H1 (cell line): Measurements from ENCODE around the gene SLC16A11. TPM values are rescaled to one million over a fixed set of nuclear protein-coding genes. Genes with fewer than 3 reads are reported as not detected.

Experiments
- CTCF ChIA-PET: fragments of 300-600 bp; sonication (Branson Sonifier 250); formaldehyde crosslinking; loops from one replicate; lab custom pipeline; 2021; ENCODE audit not compliant: partially characterized antibody; lab: Charles Lee
- POLR2A ChIA-PET: fragments of 300-600 bp; sonication (Branson Sonifier 250); formaldehyde crosslinking; loops from one replicate; lab custom pipeline; 2021; ENCODE audit warnings: inconsistent platforms; ENCODE audit not compliant: partially characterized antibody; lab: Charles Lee
- DNase-seq, 2 experiments: peaks; one replicate each; pipeline versions ENCODE4 v3.0.0 to v3.0.0-alpha.2; 2010 to 2022; ENCODE audit warnings: low spot score in 2 of 2, low read depth in 1 of 2, mixed read lengths in 1 of 2
- FAIRE-seq: peaks from 2 replicates; lab custom pipeline; 2011; peaks lifted over from hg19 to GRCh38; lab: Jason Lieb, UNC
- H2AFZ ChIP-seq: 2 replicates; pipeline ENCODE4 v1.8.1; 2012; ENCODE audit warnings: low read length, inconsistent platforms
- H2AK5ac ChIP-seq: 2 replicates; pipeline ENCODE4 v1.6.1; 2013; ENCODE audit warnings: low read depth, low read length
- H2BK120ac ChIP-seq: replicated peaks from 2 replicates; pipeline ENCODE3; 2013; ENCODE audit warnings: low read depth, low read length, inconsistent platforms
- H2BK12ac ChIP-seq: 2 replicates; pipeline ENCODE4 v1.6.1; 2013; ENCODE audit warnings: low read depth, low read length
- H2BK15ac ChIP-seq: 2 replicates; pipeline ENCODE4 v1.6.1; 2013; ENCODE audit warnings: low read length
- H2BK20ac ChIP-seq: 2 replicates; pipeline ENCODE4 v1.6.1; 2013; ENCODE audit warnings: low read length
- H2BK5ac ChIP-seq: 2 replicates; pipeline ENCODE4 v1.6.1; 2013; ENCODE audit warnings: low read depth, low read length
- H3K14ac ChIP-seq: 2 replicates; pipeline ENCODE4 v1.6.1; 2013; ENCODE audit warnings: inconsistent platforms; ENCODE audit not compliant: insufficient read length
- H3K18ac ChIP-seq: 2 replicates; pipeline ENCODE4 v1.6.1; 2013; ENCODE audit warnings: low read length; ENCODE audit errors: extremely low read depth
- H3K23ac ChIP-seq: 2 replicates; pipeline ENCODE4 v1.6.1; 2013; ENCODE audit warnings: inconsistent platforms; ENCODE audit not compliant: insufficient read length
- H3K23me2 ChIP-seq: 2 replicates; pipeline ENCODE4 v1.6.1; 2013; ENCODE audit warnings: low read depth, low read length
- H3K27ac ChIP-seq: 2 replicates; pipeline ENCODE4 v1.6.1; 2011; ENCODE audit warnings: low read depth, low read length, inconsistent platforms
- H3K27me3 ChIP-seq, 4 experiments: replicated peaks in 1 of 4; 1 replicate in 1 of 4; 2 replicates in 3 of 4; pipeline versions ENCODE4 v1.6.1 to v1.8.1; 2011 to 2013; ENCODE audit warnings: low read length in 3 of 4, mild to moderate bottlenecking in 3 of 4, inconsistent platforms in 2 of 4, mixed read lengths in 2 of 4, moderate library complexity in 1 of 4; ENCODE audit not compliant: control insufficient read depth in 3 of 4, insufficient read depth in 3 of 4; ENCODE audit errors: extremely low read depth in 1 of 4
- H3K36me3 ChIP-seq, 4 experiments: 2 replicates each; pipeline versions ENCODE4 v1.6.1 to v1.8.1; 2011 to 2013; ENCODE audit warnings: mild to moderate bottlenecking in 4 of 4, low read length in 3 of 4, moderate library complexity in 2 of 4, control low read depth in 1 of 4, inconsistent platforms in 1 of 4; ENCODE audit not compliant: insufficient read depth in 4 of 4, control insufficient read depth in 2 of 4
- H3K4ac ChIP-seq: replicated peaks from 2 replicates; pipeline ENCODE3; 2013; ENCODE audit warnings: low read length, low read depth, mixed read lengths, inconsistent platforms; ENCODE audit not compliant: insufficient read length
- H3K4me1 ChIP-seq, 4 experiments: replicated peaks in 1 of 4; 1 replicate in 1 of 4; 2 replicates in 3 of 4; pipeline versions ENCODE4 v1.6.1 to v1.8.1; 2011 to 2013; ENCODE audit warnings: low read length in 3 of 4, inconsistent platforms in 2 of 4, mixed read lengths in 1 of 4; ENCODE audit not compliant: insufficient read depth in 4 of 4, control insufficient read depth in 3 of 4
- H3K4me2 ChIP-seq, 2 experiments: 2 replicates each; pipeline versions ENCODE4 v1.6.1 to v1.8.1; 2011 to 2013; ENCODE audit warnings: low read depth in 2 of 2, low read length in 2 of 2, control low read depth in 1 of 2, inconsistent platforms in 1 of 2, mild to moderate bottlenecking in 1 of 2; ENCODE audit not compliant: insufficient read depth in 1 of 2
- H3K4me3 ChIP-seq, 4 experiments: fragments of 200-600, 300-600 bp in 1 of 4; sonication (generic), shearing (Covaris generic), sonication (Bioruptor Twin) in 1 of 4; 2 replicates each; pipeline versions ENCODE4 v1.5.1 to v1.8.1; 2011 to 2016; ENCODE audit warnings: low read length in 4 of 4, low read depth in 3 of 4, control low read depth in 2 of 4, inconsistent platforms in 2 of 4, mild to moderate bottlenecking in 2 of 4, mixed read lengths in 1 of 4, moderate library complexity in 1 of 4; ENCODE audit not compliant: insufficient read depth in 2 of 4; ENCODE audit errors: extremely low read depth in 1 of 4
- H3K56ac ChIP-seq: replicated peaks from 2 replicates; pipeline ENCODE3; 2013; ENCODE audit warnings: low read depth, mild to moderate bottlenecking, mixed read lengths, low read length, inconsistent platforms; ENCODE audit not compliant: insufficient read length
- H3K79me1 ChIP-seq: 2 replicates; pipeline ENCODE4 v1.6.1; 2013; ENCODE audit warnings: low read depth, low read length, control low read depth
- H3K79me2 ChIP-seq, 2 experiments: 2 replicates each; pipeline versions ENCODE4 v1.6.1 to v1.8.1; 2012 to 2013; ENCODE audit warnings: low read length in 2 of 2, mild to moderate bottlenecking in 2 of 2, inconsistent platforms in 1 of 2; ENCODE audit not compliant: insufficient read depth in 2 of 2, control insufficient read depth in 1 of 2
- H3K9ac ChIP-seq, 4 experiments: replicated peaks in 1 of 4; 1 replicate in 1 of 4; 2 replicates in 3 of 4; pipeline versions ENCODE4 v1.6.1 to v1.8.1; 2011 to 2013; ENCODE audit warnings: low read depth in 3 of 4, low read length in 3 of 4, control low read depth in 2 of 4, mild to moderate bottlenecking in 2 of 4, moderate library complexity in 2 of 4, inconsistent platforms in 1 of 4; ENCODE audit errors: extremely low read depth in 1 of 4
- H3K9me3 ChIP-seq, 2 experiments: 2 replicates each; pipeline versions ENCODE4 v1.6.1 to v1.8.1; 2012 to 2013; ENCODE audit warnings: mild to moderate bottlenecking in 2 of 2, moderate library complexity in 2 of 2, control low read depth in 1 of 2, inconsistent platforms in 1 of 2, low read depth in 1 of 2, low read length in 1 of 2, mixed read lengths in 1 of 2; ENCODE audit not compliant: insufficient read depth in 2 of 2
- H4K20me1 ChIP-seq, 2 experiments: replicated peaks in 1 of 2; 2 replicates each; pipeline versions ENCODE3 to v1.8.1; 2011 to 2013; ENCODE audit warnings: inconsistent platforms in 2 of 2, low read length in 2 of 2, mild to moderate bottlenecking in 1 of 2; ENCODE audit not compliant: insufficient read depth in 2 of 2, control insufficient read depth in 1 of 2
- H4K5ac ChIP-seq: 2 replicates; pipeline ENCODE4 v1.6.1; 2013; ENCODE audit warnings: low read length, low read depth, mixed read lengths, inconsistent platforms; ENCODE audit not compliant: insufficient read length
- H4K8ac ChIP-seq: 2 replicates; pipeline ENCODE4 v1.8.0; 2013; ENCODE audit warnings: mild to moderate bottlenecking, moderate library complexity, low read length, inconsistent platforms; ENCODE audit not compliant: insufficient read depth; ENCODE audit errors: extremely low read depth
- H4K91ac ChIP-seq: replicated peaks from 2 replicates; pipeline ENCODE3; 2013; ENCODE audit warnings: low read length, mixed read lengths, inconsistent platforms; ENCODE audit not compliant: insufficient read length
- CEBPB ChIP-seq: IDR thresholded peaks from 2 replicates; pipeline ENCODE4 v1.6.1; 2012; ENCODE audit warnings: low read depth, low read length
- FOSL1 ChIP-seq: IDR thresholded peaks from 2 replicates; pipeline ENCODE4 v1.6.1; 2011; ENCODE audit warnings: mild to moderate bottlenecking, low read depth, low read length, moderate library complexity; ENCODE audit not compliant: insufficient read depth
- NRF1 ChIP-seq: IDR thresholded peaks from 2 replicates; pipeline ENCODE4 v1.6.1; 2011; ENCODE audit warnings: mild to moderate bottlenecking, low read depth, low read length, improper control_type of control experiment
- SP1 ChIP-seq: IDR thresholded peaks from 2 replicates; pipeline ENCODE4 v1.6.1; 2011; ENCODE audit warnings: low read depth, low read length
- SP4 ChIP-seq: IDR thresholded peaks from 2 replicates; pipeline ENCODE4 v1.6.1; 2012; ENCODE audit warnings: low read length, inconsistent platforms
- TCF12 ChIP-seq: IDR thresholded peaks from 2 replicates; pipeline ENCODE4 v1.6.1; 2011; ENCODE audit warnings: low read depth, mild to moderate bottlenecking, low read length
- ZNF274 ChIP-seq: IDR thresholded peaks from 2 replicates; pipeline ENCODE4 v1.7.0; 2012; ENCODE audit warnings: low read length, borderline replicate concordance; ENCODE audit errors: extremely low read depth
- WGBS, 2 experiments: shearing (Covaris generic) in 1 of 2; methylation state at CpG; one replicate each; pipeline versions ENCODE4 v1.1.6 to v1.1.7; 2013 to 2015; ENCODE audit warnings: low lambda C conversion rate in 2 of 2, mixed read lengths in 2 of 2, inconsistent platforms in 1 of 2, low coverage in 1 of 2, missing lambda C conversion rate in 1 of 2; ENCODE audit not compliant: insufficient replicate concordance in 2 of 2, insufficient coverage in 1 of 2, insufficient read length in 1 of 2; ENCODE audit errors: extremely low coverage in 1 of 2, missing lambda C conversion rate in 1 of 2; 5-methylcytosine and 5-hydroxymethylcytosine counted together
- polyA plus RNA-seq, 7 experiments: library from polyadenylated mRNA; depleted of rRNA in 3 of 7; stranded (reverse) in 5 of 7; unstranded in 2 of 7; fragments of >200 nt in 5 of 7; fragments of 200-250 nt in 2 of 7; gene quantifications; 1 replicate in 5 of 7; 2 replicates in 1 of 7; 4 replicates in 1 of 7; pipeline versions ENCODE4 v1.2.1 to v1.2.3, GENCODE V29; 2011 to 2013; ENCODE audit warnings: missing spikeins in 2 of 7, mixed read lengths in 2 of 7
- total RNA-seq: library from RNA; stranded (reverse); fragmentation: NEBNext Ultra II Directional; extraction: Animal tissue kit (Norgen Biotek cat#: 25700); gene quantifications from 2 replicates; pipeline ENCODE4 v1.2.1, GENCODE V29; 2021
- TF ChIP-seq, protein P1 (sequence below): IDR thresholded peaks from 2 replicates; pipeline ENCODE4 v1.6.1; 2012; ENCODE audit warnings: inconsistent platforms
- TF ChIP-seq, protein P2 (sequence below), 3 experiments: IDR thresholded peaks; 1 replicate in 2 of 3; 2 replicates in 1 of 3; pipeline versions ENCODE4 v1.5.1 to v1.6.1; 2011; ENCODE audit warnings: low read length in 3 of 3, mild to moderate bottlenecking in 3 of 3, inconsistent platforms in 2 of 3, low read depth in 1 of 3, moderate library complexity in 1 of 3; ENCODE audit not compliant: insufficient read depth in 1 of 3; ENCODE audit errors: control extremely low read depth in 1 of 3

SLC16A11 gene
- total and polyA plus RNA-seq, 2 of the 8 experiments (the other 6 are each of a cell fraction or from before 2014, with no cell fraction given): 0.35 to 0.39 TPM

DNA sequence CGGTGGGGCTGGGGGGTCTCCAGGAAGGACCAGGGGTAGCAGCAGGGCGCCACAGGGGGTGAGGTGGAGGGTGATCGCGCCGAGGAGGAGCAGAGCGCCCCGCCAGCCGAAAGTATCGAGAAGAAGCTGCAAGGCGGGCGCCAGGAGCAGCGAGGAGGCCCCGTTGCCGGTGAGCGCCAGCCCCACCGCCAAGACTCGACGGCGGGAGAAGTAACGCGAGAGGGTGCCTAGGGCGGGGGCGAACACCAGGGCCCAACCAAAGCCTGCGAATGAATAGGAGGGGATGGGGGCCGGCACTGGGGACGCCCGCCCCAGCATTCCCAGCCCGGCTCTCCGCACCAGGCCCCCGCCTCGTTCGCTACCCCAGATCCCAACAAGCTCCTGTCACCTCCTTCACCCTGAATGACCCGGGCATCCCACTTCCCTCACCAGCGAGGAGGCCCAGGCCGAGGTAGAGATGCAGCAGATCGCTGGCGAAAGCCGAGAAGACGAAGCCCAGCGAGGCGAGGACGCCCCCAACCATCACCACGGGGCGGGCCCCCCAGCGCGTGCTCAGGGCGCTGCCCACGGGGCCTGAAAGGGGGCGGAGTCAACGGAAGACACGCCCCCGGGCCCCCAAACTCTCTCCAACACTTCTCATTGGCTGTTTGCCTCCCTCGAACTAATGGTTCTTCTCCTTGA is 1.3 kb downstream of the SLC16A11 start:
- H3K9me3 ChIP-seq: no peaks in the 10 kb centered on the region
- no peak overlapping the region for H2BK20ac ChIP-seq
- no peak overlapping the region for H2BK15ac ChIP-seq
- H3K4me2 ChIP-seq: peak overlapping the region; percentile 93 to 94
- peak overlapping the region; percentile 24; the same call in 1 of the 2 replicates for H2AK5ac ChIP-seq
- H3K36me3 ChIP-seq: no peaks in the 10 kb centered on the region
- no peak overlapping the region for H2BK5ac ChIP-seq
- peaks cover 0 to 9% of the 10 kb centered on the region in 2 experiments for H4K20me1 ChIP-seq
- 3% methylated on average over 33 of the region's 53 CpGs; no CpG with 5 or more reads in 1 of the 2 experiments for WGBS, 2 experiments
- peak overlapping the region; percentile 87 for H4K8ac ChIP-seq
- CTCF ChIA-PET: interaction anchor here (1.0 to 7.1 kb wide), 6 partner anchors 21 to 121 kb away, joined by 3 to 60 read pairs (median 4); no protein-coding TSS in a partner anchor
- H3K4ac ChIP-seq: no peak overlapping the region
- no peak overlapping the region for H4K91ac ChIP-seq
- no peak overlapping the region for H3K56ac ChIP-seq
- DNase-seq (peak in 1 of 2 experiments; percentile 75), FAIRE-seq (no peak)
- H3K27me3 ChIP-seq: peaks cover 3 to 33% (median 32%) of the 10 kb centered on the region in 4 experiments
- no peaks in the 10 kb centered on the region for H3K79me1 ChIP-seq
- H2BK120ac ChIP-seq: no peak overlapping the region
- H3K23me2 ChIP-seq: peaks cover 32% of the 10 kb centered on the region; the same call in 1 of the 2 replicates
- POLR2A ChIA-PET: interaction anchor here (1.2 to 1.5 kb wide), 6 partner anchors 17 to 135 kb away, joined by 3 to 6 read pairs (median 4); no protein-coding TSS in a partner anchor
- peak overlapping the region; percentile 48 for H3K18ac ChIP-seq
- H3K27ac ChIP-seq: no peak overlapping the region
- peaks cover 0 to 18% (median 17%) of the 10 kb centered on the region in 4 experiments; a peak in 6 of 7 replicates for H3K4me1 ChIP-seq
- no peak overlapping the region for H2BK12ac ChIP-seq
- H3K9ac ChIP-seq: no peak overlapping the region
- no peaks in the 10 kb centered on the region for H3K79me2 ChIP-seq
- H3K4me3 ChIP-seq: peak overlapping the region; percentile 37 to 66 (median 47)
- no peak overlapping the region; the same call in 1 of the 2 replicates for H2AFZ ChIP-seq
- H3K14ac ChIP-seq: no peak overlapping the region
- H4K5ac ChIP-seq: no peak overlapping the region
- H3K23ac ChIP-seq: no peak overlapping the region
- TF ChIP-seq ZNF274 (no peak), TCF12 (no peak), NRF1 (no peak), FOSL1 (no peak), SP4 (no peak; the same call in 1 of the 2 replicates), SP1 (peak; percentile 68; the same call in 1 of the 2 replicates), CEBPB (no peak)
- TF ChIP-seq, protein P1, sequence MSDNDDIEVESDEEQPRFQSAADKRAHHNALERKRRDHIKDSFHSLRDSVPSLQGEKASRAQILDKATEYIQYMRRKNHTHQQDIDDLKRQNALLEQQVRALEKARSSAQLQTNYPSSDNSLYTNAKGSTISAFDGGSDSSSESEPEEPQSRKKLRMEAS: no peak; the same call in 1 of the 2 replicates
- TF ChIP-seq, protein P2, sequence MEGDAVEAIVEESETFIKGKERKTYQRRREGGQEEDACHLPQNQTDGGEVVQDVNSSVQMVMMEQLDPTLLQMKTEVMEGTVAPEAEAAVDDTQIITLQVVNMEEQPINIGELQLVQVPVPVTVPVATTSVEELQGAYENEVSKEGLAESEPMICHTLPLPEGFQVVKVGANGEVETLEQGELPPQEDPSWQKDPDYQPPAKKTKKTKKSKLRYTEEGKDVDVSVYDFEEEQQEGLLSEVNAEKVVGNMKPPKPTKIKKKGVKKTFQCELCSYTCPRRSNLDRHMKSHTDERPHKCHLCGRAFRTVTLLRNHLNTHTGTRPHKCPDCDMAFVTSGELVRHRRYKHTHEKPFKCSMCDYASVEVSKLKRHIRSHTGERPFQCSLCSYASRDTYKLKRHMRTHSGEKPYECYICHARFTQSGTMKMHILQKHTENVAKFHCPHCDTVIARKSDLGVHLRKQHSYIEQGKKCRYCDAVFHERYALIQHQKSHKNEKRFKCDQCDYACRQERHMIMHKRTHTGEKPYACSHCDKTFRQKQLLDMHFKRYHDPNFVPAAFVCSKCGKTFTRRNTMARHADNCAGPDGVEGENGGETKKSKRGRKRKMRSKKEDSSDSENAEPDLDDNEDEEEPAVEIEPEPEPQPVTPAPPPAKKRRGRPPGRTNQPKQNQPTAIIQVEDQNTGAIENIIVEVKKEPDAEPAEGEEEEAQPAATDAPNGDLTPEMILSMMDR (IDR thresholded peaks at IDR 0.05; ENCODE audit: control extremely low read depth in 1 of 3, insufficient read depth in 1 of 3, low read depth in 1 of 3, low read length in 3 of 3): no peak
